GM19324 (cell line): Measurements from ENCODE around the gene OR10G2.
"Not testable (repeated sequence)": the region's sequence is repeated elsewhere in the genome, so short reads cannot be mapped to it uniquely, and the experiment has no call there.

ENCODE experiments used
- ATAC-seq: cut with Tn5 transposase; IDR thresholded peaks from one replicate; pipeline ENCODE4 v1.9.1; 2021; ENCODE audit warnings: mild to moderate bottlenecking, moderate library complexity; ENCODE audit not compliant: unreplicated experiment, low FRiP score

Gene OR10G2

DNA sequence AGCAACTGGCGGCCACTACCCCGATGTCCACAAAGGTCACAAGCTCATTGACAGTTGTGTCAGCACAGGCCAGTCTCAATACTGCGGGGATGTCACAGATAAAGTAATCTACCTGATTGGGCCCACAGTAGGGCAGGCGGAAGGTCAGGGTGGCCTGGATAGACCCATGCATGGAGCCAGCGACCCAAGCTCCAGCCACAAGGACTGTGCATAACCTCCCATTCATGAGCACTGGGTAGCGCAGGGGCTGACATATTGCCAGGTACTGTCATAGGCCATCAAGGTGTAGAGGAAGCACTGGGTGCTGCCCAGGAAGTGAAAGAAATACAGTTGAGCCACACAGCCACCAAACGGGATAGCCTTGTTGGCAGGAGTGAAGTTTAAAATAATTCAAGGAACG, 32.6 kb downstream of the OR10G2 start:
- ATAC-seq = not testable (repeated sequence)

DNA sequence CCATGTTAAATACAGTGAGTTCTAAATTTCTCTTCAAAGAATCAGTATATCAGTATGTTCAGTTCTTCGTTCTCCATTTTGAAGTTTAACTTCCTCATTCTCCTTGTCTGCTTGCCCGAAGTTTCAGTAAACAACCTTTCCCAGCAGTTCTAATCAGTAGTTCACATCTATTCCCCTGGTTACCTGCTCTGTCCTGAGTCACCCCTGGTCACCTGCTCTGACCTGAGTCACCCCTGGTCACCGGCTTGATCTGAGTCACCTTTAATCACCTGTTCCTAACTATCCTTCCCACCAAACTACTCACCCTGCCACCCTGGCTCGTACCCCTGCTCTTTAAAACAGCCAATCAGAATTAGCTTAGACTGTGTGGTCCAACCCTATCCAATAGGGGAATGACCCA, 45.4 kb downstream of the OR10G2 start:
- no peak for ATAC-seq
